Mesodermal cell (in vitro differentiated cells): ENCODE results near the gene RGS14.
"Not testable (repeated sequence)": the region's sequence is repeated elsewhere in the genome, so short reads cannot be mapped to it uniquely, and the experiment has no call there.

ENCODE experiments used
- H3K27ac ChIP-seq: 2 replicates; pipeline ENCODE4 v1.7.0; 2013; ENCODE audit warnings: mild to moderate bottlenecking, low read depth, low read length, moderate library complexity; ENCODE audit not compliant: severe bottlenecking
- H3K36me3 ChIP-seq: 2 replicates; pipeline ENCODE4 v1.7.1; 2013; ENCODE audit warnings: mild to moderate bottlenecking, low read length, moderate library complexity; ENCODE audit not compliant: control insufficient read depth, insufficient read depth
- H3K4me1 ChIP-seq: one replicate; pipeline ENCODE4 v1.7.1; 2013; ENCODE audit warnings: mild to moderate bottlenecking, low read length; ENCODE audit not compliant: insufficient read depth, control insufficient read depth, poor library complexity, severe bottlenecking
- H3K4me3 ChIP-seq: 2 replicates; pipeline ENCODE4 v1.7.0; 2013; ENCODE audit warnings: low read length, control low read depth, mild to moderate bottlenecking; ENCODE audit not compliant: insufficient read depth, poor library complexity, severe bottlenecking; ENCODE audit errors: extremely low read depth
- H3K9me3 ChIP-seq: 2 replicates; pipeline ENCODE4 v1.7.1; 2013; ENCODE audit warnings: mild to moderate bottlenecking, low read length, moderate library complexity; ENCODE audit not compliant: control insufficient read depth
- WGBS, 2 experiments: methylation state at CpG; one replicate each; pipeline ENCODE4 v1.1.5; 2013; ENCODE audit warnings: missing lambda C conversion rate in 2 of 2; ENCODE audit not compliant: insufficient coverage in 2 of 2; 5-methylcytosine and 5-hydroxymethylcytosine counted together

Gene RGS14

DNA sequence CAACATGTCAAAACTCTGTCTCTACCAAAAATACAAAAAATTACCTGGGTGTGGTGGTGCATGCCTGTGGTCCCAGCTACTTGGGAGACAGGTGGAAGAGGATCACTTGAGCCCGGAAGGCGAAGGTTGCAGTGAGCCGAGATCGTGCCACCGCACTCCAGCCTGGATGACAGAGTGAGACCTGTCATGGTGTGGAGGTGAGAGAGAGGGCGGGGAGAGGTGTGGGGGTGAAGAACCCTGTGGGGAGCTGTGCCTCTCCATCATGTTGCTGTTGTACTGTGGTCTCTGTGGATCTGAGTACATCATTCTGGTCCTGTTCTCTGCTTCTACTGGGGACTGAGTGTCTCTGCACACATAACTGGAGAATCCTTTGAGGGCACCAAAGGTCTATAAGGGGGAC is 15.2 kb downstream of the RGS14 start:
- Histone ChIP-seq H3K4me3 (no peak overlapping the region), H3K4me1 (peaks cover 6% of the 10 kb centered on the region), H3K36me3 (peaks cover 2% of the 10 kb centered on the region), H3K9me3 (no peaks in the 10 kb centered on the region), H3K27ac (no peak overlapping the region)
- WGBS, 2 experiments = 96% methylated on average over 6 of the region's 6 CpGs; no CpG with 5 or more reads in 1 of the 2 experiments

DNA sequence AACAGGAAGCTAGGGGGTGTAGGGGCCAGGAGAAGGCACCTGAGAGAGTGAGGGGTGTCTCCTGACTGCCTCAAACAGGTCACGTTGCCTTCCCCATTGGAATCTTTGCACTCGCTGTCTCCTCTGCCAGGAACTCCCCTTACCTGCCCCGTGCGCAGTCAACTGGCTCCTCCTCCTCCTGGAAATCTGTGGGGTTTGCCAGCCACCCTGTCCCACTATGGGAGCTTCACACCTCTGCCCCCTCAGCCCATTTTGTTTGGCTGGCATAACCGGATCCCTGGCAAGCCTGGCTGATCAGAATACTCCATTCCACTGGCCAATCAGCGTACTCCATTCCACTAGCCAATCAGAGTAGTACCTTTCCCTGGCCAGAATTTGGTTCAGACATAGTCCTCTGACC is 16.1 kb downstream of the RGS14 start:
- Histone ChIP-seq H3K9me3 (no peaks in the 10 kb centered on the region), H3K27ac (no peak overlapping the region), H3K4me1 (peaks cover 6% of the 10 kb centered on the region), H3K4me3 (no peak overlapping the region), H3K36me3 (peaks cover 2% of the 10 kb centered on the region)
- WGBS, 2 experiments = 60 to 82% methylated on average over 6 of the region's 6 CpGs

DNA sequence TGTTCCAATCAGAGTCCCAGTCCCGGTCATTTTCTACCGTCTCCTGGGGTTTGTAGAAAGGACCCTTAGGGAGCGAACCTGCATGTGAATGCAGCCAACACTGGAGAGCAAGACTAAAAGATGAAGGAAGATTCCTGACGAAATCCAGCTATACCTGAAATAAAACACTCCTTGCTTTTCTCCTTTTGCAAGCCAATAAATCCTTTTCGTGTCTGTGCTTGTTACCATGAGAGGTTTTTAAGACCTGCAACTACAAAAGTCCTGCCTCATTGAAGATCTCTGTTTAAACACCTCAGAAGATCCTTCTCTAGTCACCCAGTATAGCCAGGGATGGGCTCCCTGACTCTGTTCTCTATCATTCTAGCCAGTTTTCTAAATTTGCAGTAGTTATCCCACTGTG is 16.5 kb downstream of the RGS14 start:
- 70 to 73% methylated on average over 5 of the region's 5 CpGs for WGBS, 2 experiments
- no peaks in the 10 kb centered on the region for H3K9me3 ChIP-seq
- H3K36me3 ChIP-seq = peaks cover 2% of the 10 kb centered on the region
- H3K4me3 ChIP-seq = no peak overlapping the region
- H3K4me1 ChIP-seq = peaks cover 6% of the 10 kb centered on the region
- no peak overlapping the region for H3K27ac ChIP-seq

DNA sequence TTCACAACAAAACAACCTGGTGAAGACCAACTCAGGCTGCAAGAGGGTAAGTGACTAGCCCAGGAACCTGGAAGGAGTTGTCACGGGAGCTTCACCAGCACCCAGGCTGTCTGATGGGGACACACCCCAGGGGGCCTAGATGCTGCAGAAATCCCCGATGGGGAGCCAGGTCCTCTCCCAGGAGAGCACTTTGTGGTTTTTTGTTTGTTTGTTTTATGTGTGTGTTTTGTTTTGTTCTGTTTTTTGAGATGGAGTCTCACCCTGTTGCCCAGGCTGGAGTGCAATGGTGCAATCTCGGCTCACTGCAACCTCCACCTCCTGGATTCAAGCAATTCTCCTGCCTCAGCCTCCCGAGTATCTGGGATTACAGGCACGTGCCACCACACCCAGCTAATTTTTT is 17.8 kb downstream of the RGS14 start:
- 91 to 100% methylated on average over 1 to 2 of the region's 5 CpGs for WGBS, 2 experiments
- H3K36me3 ChIP-seq, H3K4me1 ChIP-seq, H3K4me3 ChIP-seq, H3K9me3 ChIP-seq, H3K27ac ChIP-seq: not testable (repeated sequence)

DNA sequence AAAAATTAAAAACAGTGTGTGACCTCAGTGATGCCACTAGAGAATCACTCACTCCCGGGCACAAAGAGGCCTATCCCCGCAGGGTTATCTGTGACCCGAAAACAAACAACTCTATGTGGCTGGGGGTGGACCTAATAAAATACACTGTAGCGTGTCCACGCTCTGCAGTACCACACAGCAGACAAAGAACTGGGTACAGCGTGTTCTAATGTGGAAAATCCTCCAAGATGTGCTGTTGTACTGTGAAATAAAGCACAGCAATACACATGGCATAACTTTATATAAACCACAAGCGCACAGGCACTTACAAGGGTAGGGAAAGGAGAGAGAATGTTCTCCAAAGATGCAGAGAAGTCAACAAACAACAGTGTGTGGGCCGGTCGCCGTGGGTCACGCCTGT is 18.4 kb downstream of the RGS14 start:
- no peaks in the 10 kb centered on the region for H3K9me3 ChIP-seq
- peaks cover 6% of the 10 kb centered on the region for H3K4me1 ChIP-seq
- no peak overlapping the region for H3K4me3 ChIP-seq
- WGBS, 2 experiments = 93 to 96% methylated on average over 5 to 8 of the region's 11 CpGs
- no peak overlapping the region for H3K27ac ChIP-seq
- H3K36me3 ChIP-seq = peaks cover 2% of the 10 kb centered on the region

DNA sequence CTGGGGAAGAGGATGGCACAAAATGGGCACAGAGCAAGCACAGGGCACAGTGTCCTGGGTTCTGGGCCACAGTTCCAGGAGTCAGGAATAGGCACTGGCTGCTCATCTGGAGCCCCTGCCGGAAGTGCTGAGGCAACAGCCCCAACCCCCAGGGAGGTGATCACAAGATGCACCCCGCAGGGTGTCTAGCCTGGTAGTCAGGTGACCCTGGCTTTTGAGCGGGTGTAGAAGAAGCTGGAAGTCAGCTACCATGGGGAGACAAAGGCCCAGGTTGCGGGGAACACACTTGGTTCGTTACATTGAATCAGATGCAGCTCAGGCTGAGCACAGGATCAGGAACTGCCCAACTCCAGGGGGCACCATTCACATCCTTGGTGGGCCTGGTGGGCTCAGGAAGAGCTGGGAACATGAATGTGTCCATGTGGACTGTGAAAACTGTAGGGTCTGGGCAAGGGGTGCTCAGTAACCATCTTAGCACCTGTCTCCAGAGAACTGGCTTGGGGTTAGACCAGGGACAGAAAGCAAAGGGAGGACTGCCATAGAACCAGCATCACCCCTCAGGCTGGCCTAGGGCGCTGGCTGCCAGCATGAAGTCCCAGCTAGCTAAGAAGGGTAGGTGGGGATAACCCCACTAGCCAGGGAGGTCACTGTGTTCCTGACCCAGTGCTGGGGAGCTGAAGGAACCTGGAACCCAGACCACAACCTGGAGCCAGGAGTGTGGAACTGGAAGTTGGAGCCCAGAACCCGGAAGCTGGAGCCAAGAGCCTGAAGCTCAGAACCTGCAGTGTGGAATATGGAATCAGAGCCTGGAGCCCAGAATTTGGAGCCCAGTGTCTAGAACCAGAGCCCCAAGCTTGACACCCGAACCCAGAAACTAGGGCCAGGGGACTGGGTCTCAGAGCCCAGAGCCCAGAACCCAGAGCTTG is 20.4 kb downstream of the RGS14 start:
- Histone ChIP-seq H3K36me3 (no peaks in the 10 kb centered on the region), H3K27ac (no peak overlapping the region), H3K9me3 (no peaks in the 10 kb centered on the region), H3K4me3 (no peak overlapping the region), H3K4me1 (peaks cover 4% of the 10 kb centered on the region)
- 90 to 96% methylated on average over 7 to 8 of the region's 8 CpGs for WGBS, 2 experiments

DNA sequence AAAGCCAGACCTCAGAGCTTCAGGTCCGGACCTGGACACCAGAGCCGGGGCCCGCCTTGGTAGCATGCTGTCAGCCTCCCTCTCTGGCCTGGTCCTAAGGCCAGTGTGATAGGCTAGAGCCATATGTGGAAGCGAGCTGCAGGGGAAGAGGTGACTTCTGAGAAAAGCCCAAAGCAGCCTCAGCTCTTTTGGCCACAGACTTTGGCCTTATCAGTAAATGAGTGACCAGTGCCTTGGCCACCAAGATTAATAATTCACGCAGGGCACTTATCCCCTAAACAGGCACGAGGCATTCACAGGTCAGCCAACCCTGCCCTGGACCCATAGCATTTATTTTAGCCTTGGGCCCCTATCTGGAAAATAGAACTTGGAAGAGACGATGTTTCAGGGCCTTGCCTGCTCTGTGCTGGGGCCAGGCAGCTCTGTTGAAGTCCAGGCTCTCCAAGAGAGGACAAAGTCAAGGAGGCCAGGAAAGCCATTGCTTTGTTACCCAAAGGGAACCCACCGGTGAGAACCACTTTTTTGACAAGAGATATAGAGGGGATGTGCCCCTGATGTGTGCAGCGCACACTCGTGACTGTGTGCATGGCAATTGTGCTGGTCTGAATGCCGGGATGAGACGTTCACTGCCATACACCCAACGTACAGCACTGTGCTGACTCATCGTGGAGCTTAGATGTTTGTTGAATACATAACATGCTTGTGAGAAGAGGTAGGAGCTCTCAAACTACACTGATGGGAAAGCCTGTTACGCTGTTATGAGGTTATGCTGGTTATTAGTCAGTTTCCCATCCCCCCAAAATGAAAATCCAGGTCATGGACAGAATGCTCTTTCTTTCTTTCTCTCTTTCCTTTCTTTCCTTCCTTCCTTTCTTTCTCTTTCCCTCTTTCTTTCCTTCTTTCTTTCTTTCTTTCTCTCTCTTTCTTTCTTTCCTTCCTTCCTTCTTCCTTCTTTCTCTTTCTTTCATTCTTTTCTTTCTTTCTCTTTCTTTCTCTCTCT is 21.5 kb downstream of the RGS14 start:
- H3K36me3 ChIP-seq = no peaks in the 10 kb centered on the region
- H3K4me3 ChIP-seq = no peak overlapping the region
- H3K4me1 ChIP-seq = peaks cover 4% of the 10 kb centered on the region
- WGBS, 2 experiments = 90 to 98% methylated on average over 12 to 14 of the region's 15 CpGs
- H3K9me3 ChIP-seq = no peaks in the 10 kb centered on the region
- peak overlapping the region; percentile 18 for H3K27ac ChIP-seq

DNA sequence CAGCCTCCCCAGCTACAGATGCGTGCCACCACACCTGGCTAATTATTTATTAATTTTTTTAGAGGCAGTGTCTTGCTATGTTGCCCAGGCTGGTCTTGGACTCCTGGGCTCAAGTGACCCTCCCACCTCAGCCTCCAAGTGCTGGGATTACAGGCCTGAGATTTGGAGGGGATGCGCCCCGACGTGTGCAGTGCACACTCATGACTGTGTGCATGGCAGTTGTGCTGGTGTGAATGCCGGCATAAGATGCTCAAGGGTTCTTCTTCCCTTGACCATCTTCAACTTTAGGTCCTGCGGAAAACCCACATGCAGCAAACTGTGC is 23.0 kb downstream of the RGS14 start:
- Histone ChIP-seq H3K4me1 (peaks cover 4% of the 10 kb centered on the region), H3K36me3 (no peaks in the 10 kb centered on the region), H3K27ac (no peak overlapping the region), H3K9me3 (no peaks in the 10 kb centered on the region), H3K4me3 (no peak overlapping the region)
- WGBS, 2 experiments = 84 to 96% methylated on average over 2 to 5 of the region's 6 CpGs

DNA sequence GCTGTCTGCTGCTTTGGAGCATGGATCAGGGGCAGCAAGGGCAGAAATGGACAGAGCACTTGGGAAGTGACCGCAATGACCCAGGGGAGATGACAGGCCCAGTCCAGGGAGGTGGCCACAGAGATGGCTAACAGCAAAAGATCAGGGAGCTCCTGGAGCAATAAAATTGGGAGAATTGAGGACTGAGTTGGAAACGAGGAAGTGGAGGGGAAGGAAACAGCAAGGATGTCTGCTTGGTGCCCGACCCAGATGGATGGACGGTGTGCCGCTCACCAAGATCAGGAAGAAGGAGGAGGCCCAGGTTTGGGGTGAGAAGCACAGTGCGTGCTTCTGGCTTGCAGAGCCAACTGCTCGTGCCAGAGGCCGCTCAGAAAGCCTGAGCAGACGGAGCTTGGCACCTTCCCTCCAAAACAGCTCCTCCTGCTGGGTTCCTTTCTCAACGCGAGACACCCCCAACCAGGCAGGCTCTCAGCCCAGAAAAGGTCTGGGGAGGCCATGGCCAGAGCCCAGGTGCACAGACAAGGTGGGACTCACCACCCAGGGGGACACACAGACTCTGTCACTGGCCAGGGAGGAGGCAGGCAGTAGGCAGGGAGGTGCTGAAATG is 24.8 kb downstream of the RGS14 start:
- 74 to 96% methylated on average over 5 to 9 of the region's 11 CpGs for WGBS, 2 experiments
- no peak overlapping the region for H3K4me3 ChIP-seq
- peaks cover 4% of the 10 kb centered on the region for H3K4me1 ChIP-seq
- no peaks in the 10 kb centered on the region for H3K9me3 ChIP-seq
- no peaks in the 10 kb centered on the region for H3K36me3 ChIP-seq
- no peak overlapping the region for H3K27ac ChIP-seq

DNA sequence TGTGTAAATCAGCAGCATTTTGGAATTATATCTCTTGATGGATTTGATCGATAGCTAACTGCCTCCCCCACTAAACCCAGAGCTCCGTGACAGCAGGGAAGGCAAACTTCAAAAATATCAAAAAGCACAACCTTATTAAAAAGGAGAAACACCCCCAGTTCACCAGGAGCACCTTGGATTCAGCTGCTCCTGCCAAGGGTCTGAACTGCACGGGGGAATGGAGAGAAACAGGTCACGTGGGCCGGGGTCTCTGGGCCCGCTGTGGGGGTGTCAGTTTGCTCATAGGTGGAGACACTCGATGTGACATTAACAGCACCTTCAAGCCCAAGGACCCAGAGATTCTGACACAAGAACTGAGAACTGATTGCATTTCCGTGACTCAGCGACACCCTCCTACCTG is 25.5 kb downstream of the RGS14 start:
- peaks cover 4% of the 10 kb centered on the region for H3K4me1 ChIP-seq
- no peaks in the 10 kb centered on the region for H3K36me3 ChIP-seq
- 86 to 88% methylated on average over 6 to 7 of the region's 9 CpGs for WGBS, 2 experiments
- H3K27ac ChIP-seq = no peak overlapping the region
- H3K9me3 ChIP-seq = no peaks in the 10 kb centered on the region
- H3K4me3 ChIP-seq = no peak overlapping the region
